HCT116 (cell line): ENCODE data around the gene ALDH6A1. TPM values are rescaled to one million over a fixed set of nuclear protein-coding genes. Genes with fewer than 3 reads are reported as not detected.
"Not testable (repeated sequence)": the region's sequence is repeated elsewhere in the genome, so short reads cannot be mapped to it uniquely, and the experiment has no call there.

ENCODE experiments used
- ATAC-seq: fragments of 200-7000 bp; cut with Tn5 transposase; 2 replicates; pipeline ENCODE4 v1.9.1; 2020; ENCODE audit warnings: mild to moderate bottlenecking, moderate library complexity
- BruUV-seq: library from RNA; stranded (reverse); fragments of 400-500 nt; replicated peaks from 2 replicates; lab custom pipeline; 2021; lab: Mats Ljungman, UMichigan
- CTCF ChIA-PET: fragments of 300-600 bp; sonication (Branson Sonifier 250); formaldehyde crosslinking; loops from one replicate; lab custom pipeline; 2021; ENCODE audit warnings: antibody characterized with exemption; lab: Charles Lee
- POLR2A ChIA-PET: fragments of 300-600, 350-600 bp; sonication (Branson Sonifier 250); formaldehyde crosslinking; loops from one replicate; lab custom pipeline; 2021; ENCODE audit warnings: antibody characterized with exemption; lab: Charles Lee
- RAD21 ChIA-PET, 2 experiments: fragments of 300-600 bp; sonication (Branson Sonifier 250); formaldehyde crosslinking; loops; one replicate each; lab custom pipeline; 2023; ENCODE audit warnings: low total read pairs in 2 of 2; ENCODE audit not compliant: uncharacterized antibody in 2 of 2, unreplicated experiment in 2 of 2, low non-redundant PET in 1 of 2; lab: Charles Lee
- DNase-seq: peaks from one replicate; pipeline ENCODE4 v3.0.0-alpha.2; 2010; ENCODE audit warnings: low read depth, low spot score
- H2AFZ ChIP-seq: fragments of 200-600 bp; shearing (Covaris generic), sonication (generic); 2 replicates; pipeline ENCODE4 v1.6.1; 2017; ENCODE audit warnings: low read depth, mixed run types, mixed read lengths, antibody characterized with exemption, low read length; ENCODE audit not compliant: poor library complexity, severe bottlenecking
- H3K27ac ChIP-seq: 2 replicates; pipeline ENCODE4 v1.5.1; 2012; ENCODE audit warnings: low read depth, low read length
- H3K27me3 ChIP-seq: fragments of 200-600 bp; sonication (generic); 2 replicates; pipeline ENCODE4 v1.6.1; 2016; ENCODE audit warnings: mixed run types, low read length, mixed read lengths; ENCODE audit not compliant: insufficient read depth
- H3K36me3 ChIP-seq, 2 experiments: fragments of 200-500 bp in 1 of 2; fragments of 200-600 bp in 1 of 2; sonication (Bioruptor generic) in 1 of 2; sonication (generic) in 1 of 2; 2 replicates each; pipeline versions ENCODE4 v1.5.1 to v1.6.1; 2014 to 2016; ENCODE audit warnings: low read length in 2 of 2, inconsistent platforms in 1 of 2, mixed read lengths in 1 of 2, mixed run types in 1 of 2; ENCODE audit not compliant: insufficient read depth in 2 of 2, control insufficient read depth in 1 of 2
- H3K4me1 ChIP-seq, 2 experiments: fragments of 200-600 bp in 1 of 2; sonication (generic) in 1 of 2; 2 replicates each; pipeline versions ENCODE4 v1.5.1 to v1.6.1; 2012 to 2017; ENCODE audit warnings: low read length in 2 of 2, inconsistent platforms in 1 of 2, mild to moderate bottlenecking in 1 of 2, mixed read lengths in 1 of 2, mixed run types in 1 of 2, moderate library complexity in 1 of 2; ENCODE audit not compliant: insufficient read depth in 2 of 2, control insufficient read depth in 1 of 2
- H3K4me2 ChIP-seq: fragments of 200-600 bp; sonication (generic); 2 replicates; pipeline ENCODE4 v1.6.1; 2017; ENCODE audit warnings: mixed run types, low read length, mixed read lengths
- H3K4me3 ChIP-seq, 2 experiments: fragments of 200-600 bp in 1 of 2; sonication (generic) in 1 of 2; replicated peaks in 1 of 2; 2 replicates each; pipeline ENCODE4 v1.5.1; 2011 to 2016; ENCODE audit warnings: low read length in 2 of 2, control low read depth in 1 of 2, low read depth in 1 of 2, mild to moderate bottlenecking in 1 of 2, mixed read lengths in 1 of 2, mixed run types in 1 of 2
- H3K79me2 ChIP-seq: fragments of 200-600 bp; sonication (generic); 2 replicates; pipeline ENCODE4 v1.6.1; 2017; ENCODE audit warnings: mild to moderate bottlenecking, mixed run types, low read length, moderate library complexity, mixed read lengths; ENCODE audit not compliant: insufficient read depth
- H3K9ac ChIP-seq: fragments of 200-600 bp; sonication (generic); 2 replicates; pipeline ENCODE4 v1.6.1; 2016; ENCODE audit warnings: low read length, mixed read lengths
- H3K9me2 ChIP-seq: fragments of 200-600 bp; sonication (generic), shearing (Covaris generic); 2 replicates; pipeline ENCODE4 v1.6.1; 2017; ENCODE audit warnings: mixed run types, mild to moderate bottlenecking, moderate library complexity; ENCODE audit not compliant: insufficient read depth
- H3K9me3 ChIP-seq, 2 experiments: fragments of 200-500 bp in 1 of 2; fragments of 200-600 bp in 1 of 2; sonication (Bioruptor generic) in 1 of 2; sonication (generic) in 1 of 2; 2 replicates each; pipeline ENCODE4 v1.6.1; 2014 to 2017; ENCODE audit warnings: low read length in 2 of 2, mixed read lengths in 2 of 2, inconsistent platforms in 1 of 2, low read depth in 1 of 2, mild to moderate bottlenecking in 1 of 2, mixed run types in 1 of 2, moderate library complexity in 1 of 2; ENCODE audit not compliant: control insufficient read depth in 1 of 2, insufficient read depth in 1 of 2
- H4K20me1 ChIP-seq: fragments of 200-600 bp; sonication (generic), shearing (Covaris generic); 2 replicates; pipeline ENCODE4 v1.6.1; 2017; ENCODE audit warnings: mixed run types, mild to moderate bottlenecking, moderate library complexity; ENCODE audit not compliant: insufficient read depth
- RAD21 ChIP-seq: IDR thresholded peaks from 2 replicates; pipeline ENCODE4 v1.6.1; 2012; ENCODE audit warnings: low read depth, mild to moderate bottlenecking
- SRF ChIP-seq: IDR thresholded peaks from 2 replicates; pipeline ENCODE4 v1.6.1; 2012; ENCODE audit warnings: low read depth
- intact Hi-C: fragments of 100-400 bp; cut with micrococcal nuclease; formaldehyde crosslinking; loops from 2 replicates; pipeline ENCODE4 v1.10.0; 2022
- total RNA-seq: library from RNA; stranded (reverse); gene quantifications from one replicate; pipeline ENCODE4 v1.2.1, GENCODE V29; 2021; ENCODE audit not compliant: unreplicated experiment
- TF ChIP-seq, protein P1 (sequence below), 3 experiments: fragments of 200-600 bp in 1 of 3; sonication (generic) in 1 of 3; IDR thresholded peaks in 2 of 3; conservative IDR thresholded peaks in 1 of 3; 2 replicates each; pipeline ENCODE4 v1.5.1; 2012 to 2017; ENCODE audit warnings: low read depth in 2 of 3, low read length in 2 of 3, antibody characterized with exemption in 1 of 3, borderline replicate concordance in 1 of 3, control low read depth in 1 of 3, mild to moderate bottlenecking in 1 of 3, mixed read lengths in 1 of 3, mixed run types in 1 of 3, moderate library complexity in 1 of 3; ENCODE audit not compliant: insufficient read depth in 1 of 3

ALDH6A1 gene
- total RNA-seq, 1 experiment from 2014 or later = 15.6 TPM

DNA sequence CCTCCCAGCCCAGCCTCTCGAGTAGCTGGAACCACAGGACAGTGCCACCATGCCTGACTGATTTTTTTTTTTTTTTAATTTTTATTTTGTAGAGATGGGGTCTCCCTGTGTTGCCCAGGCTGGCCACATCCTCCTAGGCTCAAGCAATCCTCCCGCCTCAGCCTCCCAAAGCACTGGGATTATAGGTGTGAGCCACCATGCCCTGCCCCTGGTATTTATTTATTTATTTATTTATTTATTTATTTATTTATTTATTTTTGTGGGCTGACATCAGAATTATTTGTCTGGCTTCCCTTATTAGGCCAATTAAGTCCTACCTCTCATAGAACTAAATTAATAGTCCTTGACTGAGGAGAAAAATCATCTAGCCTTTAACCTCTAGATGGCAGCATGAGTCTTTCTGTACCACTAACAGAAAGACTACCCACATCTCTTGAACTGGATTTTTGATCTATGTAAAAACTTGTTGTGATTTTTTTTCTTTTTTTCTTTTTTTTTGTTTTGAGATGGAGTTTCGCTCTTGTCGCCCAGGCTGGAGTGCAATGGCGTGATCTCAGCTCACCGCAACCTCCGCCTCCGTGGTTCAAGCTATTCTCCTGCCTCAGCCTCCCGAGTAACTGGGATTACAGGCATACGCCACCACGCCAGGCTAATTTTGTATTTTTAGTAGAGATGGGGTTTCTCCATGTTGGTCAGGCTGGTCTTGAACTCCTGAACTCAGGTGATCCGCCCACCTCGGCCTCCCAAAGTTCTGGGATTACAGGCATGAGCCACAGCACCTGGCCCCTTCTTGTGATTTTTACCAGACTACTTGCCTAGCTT, 27.4 kb upstream of the ALDH6A1 start:
- intact Hi-C loops = loop anchor here (1.0 kb wide), 3 partner anchors 140 to 368 kb away; no protein-coding TSS in a partner anchor
- H3K79me2 ChIP-seq, H3K4me1 ChIP-seq, H3K4me2 ChIP-seq, H4K20me1 ChIP-seq, H3K36me3 ChIP-seq, BruUV-seq, H3K9me3 ChIP-seq, H3K4me3 ChIP-seq, H3K9ac ChIP-seq, POLR2A ChIA-PET, H3K27ac ChIP-seq, H3K9me2 ChIP-seq, H2AFZ ChIP-seq, H3K27me3 ChIP-seq: not testable (repeated sequence)
- TF ChIP-seq, protein P1, sequence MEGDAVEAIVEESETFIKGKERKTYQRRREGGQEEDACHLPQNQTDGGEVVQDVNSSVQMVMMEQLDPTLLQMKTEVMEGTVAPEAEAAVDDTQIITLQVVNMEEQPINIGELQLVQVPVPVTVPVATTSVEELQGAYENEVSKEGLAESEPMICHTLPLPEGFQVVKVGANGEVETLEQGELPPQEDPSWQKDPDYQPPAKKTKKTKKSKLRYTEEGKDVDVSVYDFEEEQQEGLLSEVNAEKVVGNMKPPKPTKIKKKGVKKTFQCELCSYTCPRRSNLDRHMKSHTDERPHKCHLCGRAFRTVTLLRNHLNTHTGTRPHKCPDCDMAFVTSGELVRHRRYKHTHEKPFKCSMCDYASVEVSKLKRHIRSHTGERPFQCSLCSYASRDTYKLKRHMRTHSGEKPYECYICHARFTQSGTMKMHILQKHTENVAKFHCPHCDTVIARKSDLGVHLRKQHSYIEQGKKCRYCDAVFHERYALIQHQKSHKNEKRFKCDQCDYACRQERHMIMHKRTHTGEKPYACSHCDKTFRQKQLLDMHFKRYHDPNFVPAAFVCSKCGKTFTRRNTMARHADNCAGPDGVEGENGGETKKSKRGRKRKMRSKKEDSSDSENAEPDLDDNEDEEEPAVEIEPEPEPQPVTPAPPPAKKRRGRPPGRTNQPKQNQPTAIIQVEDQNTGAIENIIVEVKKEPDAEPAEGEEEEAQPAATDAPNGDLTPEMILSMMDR (IDR thresholded peaks at IDR 0.05 in 2 of 3, conservative IDR thresholded peaks at IDR 0.05 in 1 of 3; ENCODE audit: borderline replicate concordance in 1 of 3, insufficient read depth in 1 of 3, low read depth in 2 of 3, low read length in 2 of 3) = peak; percentile 51 to 69 (median 58)
- TF ChIP-seq RAD21 = peak; percentile 78
- ATAC-seq = peak; percentile 77
- peak; percentile 27 for DNase-seq
- ChIA-PET RAD21 (interaction anchor here in 1 of 2 experiments (0.7 kb wide), 1 partner anchor 145 kb away, joined by 3 read pairs; no protein-coding TSS in a partner anchor), CTCF (interaction anchor here (0.6 to 1.7 kb wide), 4 partner anchors 71 to 367 kb away, joined by 3 to 9 read pairs (median 3); no protein-coding TSS in a partner anchor)

DNA sequence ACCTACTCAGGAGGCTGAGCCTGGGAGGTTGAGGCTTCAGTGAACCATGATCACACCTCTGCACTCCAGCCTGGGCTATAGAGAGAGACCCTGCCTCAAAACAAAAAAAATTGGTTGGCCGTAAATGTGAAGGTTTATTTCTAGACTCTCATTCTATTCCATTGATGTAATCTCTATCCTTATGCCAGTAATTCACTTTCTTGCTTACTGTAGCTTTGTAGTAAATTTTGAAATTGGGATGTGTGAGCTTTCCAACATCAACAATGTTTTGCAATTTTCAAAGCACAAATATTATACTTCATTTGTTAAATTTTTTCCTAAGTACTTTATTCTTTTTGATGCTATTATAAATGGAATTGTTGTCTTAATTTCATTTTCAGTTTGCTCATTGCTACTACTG, 25.1 kb upstream of the ALDH6A1 start:
- H3K9me2 ChIP-seq = no peaks in the 10 kb centered on the region
- H3K9me3 ChIP-seq = no peaks in the 10 kb centered on the region
- no peaks in the 10 kb centered on the region for H3K27me3 ChIP-seq
- ChIA-PET POLR2A (no interaction called here), RAD21 (no interaction called here), CTCF (no interaction called here)
- H4K20me1 ChIP-seq = no peaks in the 10 kb centered on the region; the same call in 1 of the 2 replicates
- no peak overlapping the region for H3K9ac ChIP-seq
- H2AFZ ChIP-seq = no peak overlapping the region
- no peak overlapping the region for H3K4me2 ChIP-seq
- DNase-seq = no peak
- H3K4me1 ChIP-seq = no peaks in the 10 kb centered on the region
- no peak overlapping the region for H3K4me3 ChIP-seq
- BruUV-seq = no TSS peak
- no peaks in the 10 kb centered on the region for H3K36me3 ChIP-seq
- TF ChIP-seq SRF = no peak
- TF ChIP-seq, all 23 proteins: peak for 0
- no peak for ATAC-seq
- Histone ChIP-seq H3K27ac (no peak overlapping the region), H3K79me2 (no peaks in the 10 kb centered on the region)
- intact Hi-C loops = no loop called here
